Measurements from ENCODE around the gene STPG2. TPM values are rescaled to one million over a fixed set of nuclear protein-coding genes. Genes with fewer than 3 reads are reported as not detected.

Gene STPG2
- total RNA-seq (ENCODE audit: unreplicated experiment) = 0.66 TPM
- long read RNA-seq, partial matches to known transcripts = 0 of 1 reads
- long read RNA-seq, other reads (novel, unspliced or antisense) = 1 of 1 reads

DNA sequence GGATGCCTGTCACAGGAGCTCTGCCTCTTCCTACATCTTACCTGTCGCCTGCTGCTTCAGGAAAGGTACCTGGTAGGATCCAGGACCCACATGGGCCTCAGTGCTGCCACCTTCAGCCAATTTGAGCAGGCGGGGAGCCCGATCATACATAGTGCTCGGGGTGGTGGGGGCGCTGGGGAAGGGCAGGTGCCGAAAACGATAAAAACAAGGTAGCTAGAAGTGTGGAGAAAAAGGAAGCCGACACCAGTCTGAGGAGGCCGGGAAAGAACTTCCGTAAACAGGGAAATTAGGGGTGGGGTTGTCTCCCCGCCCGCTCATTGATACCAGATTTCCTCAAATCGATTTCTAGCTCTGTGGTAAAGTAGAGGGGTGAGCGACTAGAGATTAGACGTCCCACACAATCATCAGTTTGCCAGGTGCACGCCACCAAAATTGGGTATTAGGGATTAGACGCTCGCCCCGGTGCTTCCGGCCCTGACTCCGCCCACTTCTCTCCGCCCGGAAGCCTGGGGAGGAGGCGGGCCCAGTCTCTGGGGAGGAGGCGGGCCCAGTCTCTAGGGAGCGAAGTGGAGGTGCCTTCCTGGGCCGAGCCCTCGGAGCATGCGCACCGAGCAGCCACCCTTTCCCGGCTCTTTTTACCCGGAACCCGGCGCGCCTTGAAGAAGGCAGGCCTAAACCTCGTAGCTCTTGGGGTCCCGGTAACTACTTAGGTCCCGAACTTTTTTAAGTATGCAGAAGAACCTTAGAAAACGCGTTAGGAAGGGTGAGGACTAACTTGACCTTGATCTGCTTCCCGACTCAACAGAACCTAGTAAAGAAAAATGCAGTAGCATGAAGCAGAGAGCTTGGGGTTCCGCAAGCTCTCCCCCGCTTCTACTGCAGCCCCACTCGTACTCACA, at the start of gene STPG2:
TSS of gene STPG2 (minus strand) at position 476 of the 899 bp plus-strand sequence.
- Mint-ChIP-seq H3K27ac (ENCODE audit: unreplicated experiment) (peak within 1 kb of the TSS; percentile 72), H3K36me3 (ENCODE audit: unreplicated experiment) (no peaks in the 10 kb centered on the region), H3K4me3 (ENCODE audit: unreplicated experiment) (peak within 1 kb of the TSS; percentile 93), H3K9me3 (ENCODE audit: unreplicated experiment) (no peaks in the 10 kb centered on the region), H3K27me3 (ENCODE audit: unreplicated experiment) (no peaks in the 10 kb centered on the region), H3K4me1 (ENCODE audit: low read depth, unreplicated experiment) (no peaks in the 10 kb centered on the region)
- DNase-seq = peak; percentile 80
- TF ChIP-seq CTCF (IDR thresholded peaks at IDR 0.05; ENCODE audit: partially characterized antibody, unreplicated experiment) = peak; percentile 29

DNA sequence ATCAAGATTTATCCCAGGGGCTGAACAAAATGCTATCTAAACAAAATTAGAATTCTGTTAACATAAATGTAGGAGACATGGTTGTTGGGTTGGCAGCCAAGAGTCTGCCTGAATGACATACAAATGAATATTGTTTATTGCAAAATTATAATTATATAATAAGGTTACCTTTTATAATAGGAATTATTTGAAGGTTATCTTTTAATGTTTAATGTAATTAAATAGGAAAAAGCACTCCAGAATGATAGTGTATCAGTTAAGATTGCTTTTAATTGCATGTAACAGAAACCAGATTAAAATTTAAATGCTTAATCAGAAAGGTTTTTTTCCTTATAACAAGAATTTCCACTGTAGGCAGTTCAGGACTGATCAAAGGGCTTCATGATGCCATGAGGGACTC, 42.0 kb upstream of the STPG2 start:
- Mint-ChIP-seq H3K27ac (ENCODE audit: unreplicated experiment) (no peak overlapping the region), H3K4me3 (ENCODE audit: unreplicated experiment) (no peak overlapping the region), H3K4me1 (ENCODE audit: low read depth, unreplicated experiment) (no peaks in the 10 kb centered on the region), H3K36me3 (ENCODE audit: unreplicated experiment) (no peaks in the 10 kb centered on the region), H3K9me3 (ENCODE audit: unreplicated experiment) (no peaks in the 10 kb centered on the region), H3K27me3 (ENCODE audit: unreplicated experiment) (peaks cover 2% of the 10 kb centered on the region)
- no peak for TF ChIP-seq CTCF (IDR thresholded peaks at IDR 0.05; ENCODE audit: partially characterized antibody, unreplicated experiment)
- no peak for DNase-seq

GRCh38 chr4:98181809-98182208, 38.5 kb upstream of the STPG2 start:
- no peak overlapping the region for H3K27ac Mint-ChIP-seq (ENCODE audit: unreplicated experiment)
- no peaks in the 10 kb centered on the region for H3K9me3 Mint-ChIP-seq (ENCODE audit: unreplicated experiment)
- no peak for TF ChIP-seq CTCF (IDR thresholded peaks at IDR 0.05; ENCODE audit: partially characterized antibody, unreplicated experiment)

DNA sequence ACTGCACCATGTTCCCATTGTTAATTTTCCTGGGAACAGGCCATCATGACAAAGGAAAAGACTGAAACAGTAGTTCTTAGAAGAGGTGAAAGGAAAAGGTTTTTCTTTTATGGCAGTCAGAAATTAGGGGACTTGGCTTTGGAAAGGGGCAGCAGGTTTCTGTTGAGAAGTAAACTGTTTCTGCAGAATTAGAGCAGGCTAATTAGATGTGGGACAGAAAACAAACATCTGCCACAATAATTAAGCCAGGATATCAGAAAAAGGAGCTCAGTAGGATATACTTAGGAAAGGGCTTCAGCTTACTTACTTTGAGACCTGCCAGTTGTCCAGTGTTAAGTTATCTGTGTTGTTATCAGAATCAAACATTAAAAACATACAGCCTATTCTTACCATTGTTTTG, 36.7 kb upstream of the STPG2 start:
- H3K4me3 Mint-ChIP-seq (ENCODE audit: unreplicated experiment) = no peak overlapping the region
- no peaks in the 10 kb centered on the region for H3K4me1 Mint-ChIP-seq (ENCODE audit: low read depth, unreplicated experiment)
- DNase-seq = no peak
- peaks cover 2% of the 10 kb centered on the region for H3K27me3 Mint-ChIP-seq (ENCODE audit: unreplicated experiment)
- no peaks in the 10 kb centered on the region for H3K36me3 Mint-ChIP-seq (ENCODE audit: unreplicated experiment)
- no peak overlapping the region for H3K27ac Mint-ChIP-seq (ENCODE audit: unreplicated experiment)
- no peaks in the 10 kb centered on the region for H3K9me3 Mint-ChIP-seq (ENCODE audit: unreplicated experiment)
- TF ChIP-seq CTCF (IDR thresholded peaks at IDR 0.05; ENCODE audit: partially characterized antibody, unreplicated experiment) = no peak

More at GRCh38 chr4:98181809-98182208, 38.5 kb upstream of the STPG2 start:
- no peak for DNase-seq
- Mint-ChIP-seq H3K4me3 (ENCODE audit: unreplicated experiment) (no peak overlapping the region), H3K4me1 (ENCODE audit: low read depth, unreplicated experiment) (no peaks in the 10 kb centered on the region), H3K27me3 (ENCODE audit: unreplicated experiment) (peaks cover 2% of the 10 kb centered on the region), H3K36me3 (ENCODE audit: unreplicated experiment) (no peaks in the 10 kb centered on the region)

DNA sequence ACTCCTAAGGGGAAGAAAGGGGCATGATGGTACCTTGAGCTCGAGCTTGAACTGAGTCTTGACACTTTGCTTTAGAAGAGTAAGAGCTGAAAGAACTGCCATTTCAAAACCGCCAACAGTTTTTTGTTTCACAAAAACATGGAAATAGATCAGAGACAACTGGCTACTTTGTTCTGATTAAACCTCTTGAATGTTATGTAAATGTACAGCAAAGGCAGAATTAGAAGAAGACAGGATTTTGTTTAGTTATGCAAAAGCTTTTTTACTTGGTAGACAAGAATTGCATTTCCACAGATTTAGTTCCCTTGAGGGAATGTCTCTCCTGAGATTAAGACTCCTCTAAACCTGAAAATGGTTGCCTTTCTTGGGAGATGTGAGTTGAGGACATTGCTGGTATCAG, 33.3 kb upstream of the STPG2 start:
- H3K9me3 Mint-ChIP-seq (ENCODE audit: unreplicated experiment) = no peaks in the 10 kb centered on the region
- TF ChIP-seq CTCF (IDR thresholded peaks at IDR 0.05; ENCODE audit: partially characterized antibody, unreplicated experiment) = no peak
- no peak overlapping the region for H3K4me3 Mint-ChIP-seq (ENCODE audit: unreplicated experiment)
- H3K36me3 Mint-ChIP-seq (ENCODE audit: unreplicated experiment) = no peaks in the 10 kb centered on the region
- no peak for DNase-seq
- no peaks in the 10 kb centered on the region for H3K4me1 Mint-ChIP-seq (ENCODE audit: low read depth, unreplicated experiment)
- no peak overlapping the region for H3K27ac Mint-ChIP-seq (ENCODE audit: unreplicated experiment)
- H3K27me3 Mint-ChIP-seq (ENCODE audit: unreplicated experiment) = no peaks in the 10 kb centered on the region

Data from glutamatergic neuron (in vitro differentiated cells).